WTC11 (cell line): ENCODE results near the gene CLK2. TPM values are rescaled to one million over a fixed set of nuclear protein-coding genes. Genes with fewer than 3 reads are reported as not detected.

Experiments
- ATAC-seq: fragments of 200-7000 bp; cut with Tn5 transposase; 2 replicates; pipeline ENCODE4 v1.10.0; 2021; ENCODE audit warnings: mild to moderate bottlenecking, moderate library complexity
- CTCF ChIA-PET: fragments of 300-600 bp; sonication (Branson Sonifier 250); formaldehyde crosslinking; loops from one replicate; lab custom pipeline; 2021; ENCODE audit warnings: antibody characterized with exemption; lab: Charles Lee
- POLR2A ChIA-PET: fragments of 350-600 bp; sonication (Branson Sonifier 250); formaldehyde crosslinking; loops from one replicate; lab custom pipeline; 2021; ENCODE audit warnings: antibody characterized with exemption; lab: Charles Lee
- DNase-seq: peaks from one replicate; pipeline ENCODE4 v3.0.0; 2021; ENCODE audit warnings: low spot score
- H3K27ac Mint-ChIP-seq: 2 replicates; pipeline ENCODE4 v1.8.0; 2021; ENCODE audit warnings: mixed read lengths
- H3K27me3 Mint-ChIP-seq: 2 replicates; pipeline ENCODE4 v1.8.0; 2021; ENCODE audit warnings: low read depth, mild to moderate bottlenecking, moderate library complexity, mixed read lengths
- H3K36me3 Mint-ChIP-seq: 2 replicates; pipeline ENCODE4 v1.8.0; 2021; ENCODE audit warnings: mixed read lengths
- H3K4me1 Mint-ChIP-seq: 2 replicates; pipeline ENCODE4 v1.8.0; 2022; ENCODE audit warnings: mixed read lengths
- H3K4me3 Mint-ChIP-seq: 2 replicates; pipeline ENCODE4 v1.8.0; 2021; ENCODE audit warnings: mild to moderate bottlenecking, moderate library complexity, mixed read lengths
- H3K9me3 Mint-ChIP-seq: 2 replicates; pipeline ENCODE4 v1.8.0; 2021; ENCODE audit warnings: mixed read lengths
- AR ChIP-seq: fragments of 250-450 bp; sonication (Bioruptor Pico); IDR thresholded peaks from 2 replicates; pipeline ENCODE4 v1.9.0; 2021; ENCODE audit warnings: mild to moderate bottlenecking
- ATF2 ChIP-seq: sonication (generic); formaldehyde crosslinking; IDR thresholded peaks from 2 replicates; pipeline ENCODE4 v1.8.1; 2022; ENCODE audit warnings: low read depth, missing genetic modification reagents, borderline replicate concordance
- E2F1 ChIP-seq: sonication (generic); formaldehyde crosslinking; IDR thresholded peaks from 2 replicates; pipeline ENCODE4 v1.8.0; 2022; ENCODE audit warnings: mild to moderate bottlenecking, missing genetic modification reagents
- E2F4 ChIP-seq: sonication (generic); formaldehyde crosslinking; IDR thresholded peaks from 2 replicates; pipeline ENCODE4 v1.8.1; 2022; ENCODE audit warnings: low read depth, mild to moderate bottlenecking, moderate library complexity, missing genetic modification reagents, borderline replicate concordance
- E2F5 ChIP-seq: sonication (generic); formaldehyde crosslinking; IDR thresholded peaks from 2 replicates; pipeline ENCODE4 v1.8.1; 2022; ENCODE audit warnings: mild to moderate bottlenecking, moderate library complexity, missing genetic modification reagents
- EMX1 ChIP-seq: fragments of 250-450 bp; sonication (Bioruptor Pico); IDR thresholded peaks from 2 replicates; pipeline ENCODE4 v1.8.0; 2021; ENCODE audit warnings: mild to moderate bottlenecking
- FOXK1 ChIP-seq: sonication (generic); formaldehyde crosslinking; IDR thresholded peaks from 2 replicates; pipeline ENCODE4 v1.8.0; 2022; ENCODE audit warnings: mild to moderate bottlenecking, moderate library complexity, missing genetic modification reagents
- FOXP1 ChIP-seq: sonication (generic); formaldehyde crosslinking; IDR thresholded peaks from 2 replicates; pipeline ENCODE4 v1.8.0; 2022; ENCODE audit warnings: missing genetic modification reagents, mild to moderate bottlenecking, moderate library complexity, borderline replicate concordance
- FOXP4 ChIP-seq: sonication (generic); formaldehyde crosslinking; IDR thresholded peaks from 2 replicates; pipeline ENCODE4 v1.8.0; 2022; ENCODE audit warnings: mild to moderate bottlenecking, missing genetic modification reagents
- HMGA2 ChIP-seq: fragments of 250-450 bp; sonication (Bioruptor Pico); IDR thresholded peaks from 2 replicates; pipeline ENCODE4 v1.4.0; 2021; ENCODE audit warnings: mild to moderate bottlenecking, moderate library complexity
- IRF1 ChIP-seq: sonication (generic); formaldehyde crosslinking; IDR thresholded peaks from 2 replicates; pipeline ENCODE4 v1.8.0; 2023; ENCODE audit warnings: missing genetic modification reagents
- NFE2L1 ChIP-seq: sonication (generic); formaldehyde crosslinking; IDR thresholded peaks from 2 replicates; pipeline ENCODE4 v1.8.1; 2023; ENCODE audit warnings: missing genetic modification reagents
- NR3C1 ChIP-seq: sonication (generic); formaldehyde crosslinking; conservative IDR thresholded peaks from 2 replicates; pipeline ENCODE4 v1.8.1; 2023; ENCODE audit warnings: low read depth, mild to moderate bottlenecking, missing genetic modification reagents
- SP1 ChIP-seq: sonication (generic); formaldehyde crosslinking; conservative IDR thresholded peaks from 2 replicates; pipeline ENCODE4 v1.8.1; 2022; ENCODE audit warnings: missing genetic modification reagents
- USF1 ChIP-seq: sonication (generic); formaldehyde crosslinking; IDR thresholded peaks from 2 replicates; pipeline ENCODE4 v1.8.0; 2022; ENCODE audit warnings: mild to moderate bottlenecking, missing genetic modification reagents
- ZBTB21 ChIP-seq: sonication (generic); formaldehyde crosslinking; IDR thresholded peaks from 2 replicates; pipeline ENCODE4 v1.8.1; 2023; ENCODE audit warnings: mild to moderate bottlenecking, missing genetic modification reagents, borderline replicate concordance
- ZNF138 ChIP-seq: sonication (generic); formaldehyde crosslinking; conservative IDR thresholded peaks from 2 replicates; pipeline ENCODE4 v1.8.1; 2022; ENCODE audit warnings: mild to moderate bottlenecking, moderate library complexity, missing genetic modification reagents
- ZNF512 ChIP-seq: sonication (generic); formaldehyde crosslinking; IDR thresholded peaks from 2 replicates; pipeline ENCODE4 v1.8.1; 2022; ENCODE audit warnings: missing genetic modification reagents, borderline replicate concordance
- total RNA-seq: library from RNA; stranded (reverse); gene quantifications from 3 replicates; pipeline ENCODE4 v1.2.3, GENCODE V29; 2021

Gene CLK2
- total RNA-seq, 1 experiment from 2014 or later, result 74.4 TPM

GRCh38 chr1:155228096-155228427 lies 45.2 kb downstream of the CLK2 start:
- H3K9me3 Mint-ChIP-seq, result no peaks in the 10 kb centered on the region
- peaks cover 22% of the 10 kb centered on the region for H3K4me1 Mint-ChIP-seq
- peaks cover 33% of the 10 kb centered on the region for H3K27me3 Mint-ChIP-seq
- no peaks in the 10 kb centered on the region for H3K36me3 Mint-ChIP-seq
- no peak for DNase-seq
- H3K27ac Mint-ChIP-seq, result peak overlapping the region; percentile 97
- ChIA-PET POLR2A (interaction anchor here (0.6 to 1.8 kb wide), 6 partner anchors 16 to 88 kb away, joined by 3 to 5 read pairs (median 4); partner anchors contain the start of genes CLK2 and THBS3), CTCF (interaction anchor here (0.6 to 6.1 kb wide), 7 partner anchors 21 to 136 kb away, joined by 3 to 48 read pairs (median 12); partner anchors contain the start of genes CLK2 and KRTCAP2)
- H3K4me3 Mint-ChIP-seq, result peak overlapping the region; percentile 92
- TF ChIP-seq EMX1 (CRISPR knock-in tag), result no peak
- 0 out of 2 replicates have a peak, but pooled peaks have one; percentile 3 for TF ChIP-seq FOXP1 (CRISPR knock-in tag)
- ATAC-seq, result no peak

- ChIA-PET CTCF (interaction anchor here (0.6 to 6.1 kb wide), 15 partner anchors 18 to 210 kb away, joined by 3 to 48 read pairs (median 4); partner anchors contain the start of genes CLK2, KRTCAP2, MTX1 and THBS3), POLR2A (interaction anchor here (0.6 to 1.8 kb wide), 9 partner anchors 17 to 89 kb away, joined by 3 to 6 read pairs (median 4); partner anchors contain the start of genes CLK2 and THBS3)
- Mint-ChIP-seq H3K9me3 (no peaks in the 10 kb centered on the region), H3K27me3 (peaks cover 29% of the 10 kb centered on the region), H3K4me3 (peak overlapping the region; percentile 92), H3K27ac (peak overlapping the region; percentile 97), H3K36me3 (no peaks in the 10 kb centered on the region), H3K4me1 (peaks cover 22% of the 10 kb centered on the region)
- DNase-seq (peak; percentile 97), ATAC-seq (peak; percentile 96)
- TF ChIP-seq ZNF512 (CRISPR knock-in tag), result no peak
- no peak for TF ChIP-seq NR3C1 (CRISPR knock-in tag)
- no peak for TF ChIP-seq NFE2L1 (CRISPR knock-in tag)
- TF ChIP-seq FOXK1, result peak; percentile 35; the same call in 1 of the 2 replicates
- TF ChIP-seq FOXP1 (CRISPR knock-in tag), result peak; percentile 20; the same call in 1 of the 2 replicates
- peak; percentile 57; the same call in 1 of the 2 replicates for TF ChIP-seq SP1 (CRISPR knock-in tag)
- TF ChIP-seq EMX1 (CRISPR knock-in tag), result no peak
- TF ChIP-seq ZBTB21 (CRISPR knock-in tag), result no peak
- no peak for TF ChIP-seq ATF2
- peak; percentile 99 for TF ChIP-seq E2F5 (CRISPR knock-in tag)
- no peak for TF ChIP-seq ZNF138
- TF ChIP-seq E2F4, result peak; percentile 93
- no peak for TF ChIP-seq USF1
- TF ChIP-seq IRF1, result no peak
- TF ChIP-seq AR (CRISPR knock-in tag), result no peak
- no peak for TF ChIP-seq E2F1
- no peak for TF ChIP-seq FOXP4
- TF ChIP-seq HMGA2 (CRISPR knock-in tag), result no peak
Measured at GRCh38 chr1:155227261-155228095, 45.8 kb downstream of the CLK2 start.
